GM18868 (cell line): ENCODE data around the gene C11orf21.
"Not testable (repeated sequence)": the region's sequence is repeated elsewhere in the genome, so short reads cannot be mapped to it uniquely, and the experiment has no call there.

ENCODE experiments used
- ATAC-seq: cut with Tn5 transposase; IDR thresholded peaks from one replicate; pipeline ENCODE4 v1.9.1; 2021; ENCODE audit warnings: mild to moderate bottlenecking, moderate library complexity; ENCODE audit not compliant: unreplicated experiment

The C11orf21 gene

GRCh38 chr11:2298131-2298794, 3.5 kb downstream of the C11orf21 start:
- ATAC-seq: no peak

GRCh38 chr11:2297623-2298030, 4.1 kb downstream of the C11orf21 start:
- ATAC-seq: no peak

- ATAC-seq: no peak
Observed at GRCh38 chr11:2296913-2297622, 4.7 kb downstream of the C11orf21 start.

GRCh38 chr11:2295971-2296912, 5.5 kb downstream of the C11orf21 start:
- no peak for ATAC-seq

GRCh38 chr11:2294926-2295290, 6.8 kb downstream of the C11orf21 start:
- no peak for ATAC-seq

- ATAC-seq: no peak
Observed at GRCh38 chr11:2293984-2294925, 7.5 kb downstream of the C11orf21 start.

- no peak for ATAC-seq
Observed at GRCh38 chr11:2293531-2293971, 8.2 kb downstream of the C11orf21 start.

- ATAC-seq: no peak
Observed at GRCh38 chr11:2290351-2290841, 11.3 kb downstream of the C11orf21 start.

GRCh38 chr11:2289859-2290258, 11.9 kb downstream of the C11orf21 start:
- no peak for ATAC-seq

GRCh38 chr11:2289350-2289749, 12.4 kb downstream of the C11orf21 start:
- ATAC-seq: no peak

- no peak for ATAC-seq
Observed at GRCh38 chr11:2287091-2287490, 14.6 kb downstream of the C11orf21 start.

- ATAC-seq: not testable (repeated sequence)
Observed at GRCh38 chr11:2286350-2286749, 15.4 kb downstream of the C11orf21 start.

GRCh38 chr11:2280208-2280607, 21.5 kb downstream of the C11orf21 start:
- no peak for ATAC-seq

- no peak for ATAC-seq
Observed at GRCh38 chr11:2277933-2278523, 23.7 kb downstream of the C11orf21 start.

- ATAC-seq: no peak
Observed at GRCh38 chr11:2277008-2277346, 24.7 kb downstream of the C11orf21 start.

GRCh38 chr11:2276280-2277007, 25.3 kb downstream of the C11orf21 start:
- no peak for ATAC-seq

GRCh38 chr11:2275334-2276279, 26.1 kb downstream of the C11orf21 start:
- ATAC-seq: no peak

- no peak for ATAC-seq
Observed at GRCh38 chr11:2273771-2274170, 27.9 kb downstream of the C11orf21 start.
